HEK293T (cell line): Measurements from ENCODE around the gene CNPY3.
"Not testable (repeated sequence)": the region's sequence is repeated elsewhere in the genome, so short reads cannot be mapped to it uniquely, and the experiment has no call there.

Experiments used
- CTCF ChIA-PET: fragments of 350-600 bp; formaldehyde crosslinking; extraction: SDS; loops from one replicate; lab custom pipeline; 2021; ENCODE audit warnings: antibody characterized with exemption, inconsistent platforms; lab: Yijun Ruan, JAX
- POLR2A ChIA-PET: fragments of 350-600 bp; formaldehyde crosslinking; extraction: SDS; loops from one replicate; lab custom pipeline; 2020; ENCODE audit warnings: antibody characterized with exemption, inconsistent platforms; lab: Yijun Ruan, JAX
- DNase-seq: peaks from one replicate; pipeline ENCODE4 v3.0.0; 2012; ENCODE audit warnings: mixed read lengths; ENCODE audit errors: extremely low spot score
- ARNT ChIP-seq: fragments of 450-650 bp; IDR thresholded peaks from 2 replicates; pipeline ENCODE4 v1.6.1; 2017; ENCODE audit warnings: mild to moderate bottlenecking
- BHLHE40 ChIP-seq: fragments of 450-650 bp; IDR thresholded peaks from 2 replicates; pipeline ENCODE4 v1.6.1; 2016; ENCODE audit warnings: mild to moderate bottlenecking, moderate library complexity, borderline replicate concordance
- CTBP1 ChIP-seq: fragments of 450-650 bp; IDR thresholded peaks from 2 replicates; pipeline ENCODE4 v1.6.1; 2016; ENCODE audit warnings: borderline replicate concordance
- ELF4 ChIP-seq: fragments of 450-650 bp; IDR thresholded peaks from 2 replicates; pipeline ENCODE4 v1.6.1; 2017; ENCODE audit warnings: antibody characterized with exemption
- FOXA1 ChIP-seq: fragments of 450-650 bp; IDR thresholded peaks from 2 replicates; pipeline ENCODE4 v1.6.1; 2016; ENCODE audit warnings: mild to moderate bottlenecking
- FOXK2 ChIP-seq: fragments of 450-650 bp; IDR thresholded peaks from 2 replicates; pipeline ENCODE4 v1.6.1; 2016; ENCODE audit warnings: mild to moderate bottlenecking
- FOXM1 ChIP-seq: fragments of 450-650 bp; IDR thresholded peaks from 2 replicates; pipeline ENCODE4 v1.6.1; 2017; ENCODE audit warnings: mild to moderate bottlenecking, borderline replicate concordance
- HDGF ChIP-seq: fragments of 450-650 bp; IDR thresholded peaks from 2 replicates; pipeline ENCODE4 v1.6.1; 2017; ENCODE audit warnings: antibody characterized with exemption, borderline replicate concordance
- L3MBTL2 ChIP-seq: fragments of 450-650 bp; conservative IDR thresholded peaks from 2 replicates; pipeline ENCODE4 v1.6.1; 2016; ENCODE audit warnings: mild to moderate bottlenecking
- LEF1 ChIP-seq: fragments of 450-650 bp; IDR thresholded peaks from 2 replicates; pipeline ENCODE4 v1.6.1; 2017; ENCODE audit warnings: mild to moderate bottlenecking, borderline replicate concordance
- NFRKB ChIP-seq: fragments of 450-650 bp; IDR thresholded peaks from 2 replicates; pipeline ENCODE4 v1.6.1; 2016; ENCODE audit warnings: mild to moderate bottlenecking, moderate library complexity
- PKNOX1 ChIP-seq: fragments of 450-650 bp; IDR thresholded peaks from 2 replicates; pipeline ENCODE4 v1.6.1; 2016
- SP1 ChIP-seq: fragments of 450-650 bp; IDR thresholded peaks from 2 replicates; pipeline ENCODE4 v1.6.1; 2017
- SUZ12 ChIP-seq: fragments of 450-650 bp; IDR thresholded peaks from 2 replicates; pipeline ENCODE4 v1.6.1; 2016; ENCODE audit warnings: mild to moderate bottlenecking
- TARDBP ChIP-seq: fragments of 450-650 bp; IDR thresholded peaks from 2 replicates; pipeline ENCODE4 v1.6.1; 2016
- ZNF384 ChIP-seq: fragments of 450-650 bp; IDR thresholded peaks from 2 replicates; pipeline ENCODE4 v1.6.1; 2016

CNPY3 gene

DNA sequence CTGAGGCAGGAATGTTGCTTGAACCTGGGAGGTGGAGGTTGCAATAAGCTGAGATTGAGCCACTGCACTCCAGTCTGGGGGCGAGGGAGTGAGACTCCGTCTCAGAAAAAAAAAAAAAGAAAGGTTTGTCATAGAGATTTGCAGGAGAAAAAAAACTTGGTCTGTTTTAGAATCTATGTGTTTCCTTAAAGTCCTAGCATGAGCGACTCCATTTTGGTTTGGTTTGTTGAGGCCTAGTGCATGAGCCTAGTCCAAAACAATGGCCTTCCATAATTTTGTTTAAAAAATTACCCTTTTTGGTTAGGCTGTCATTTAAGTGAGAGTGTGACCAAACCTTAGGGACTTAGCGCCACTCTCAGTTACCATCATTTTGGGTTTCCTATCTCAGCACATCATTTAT lies 23.1 kb downstream of the CNPY3 start:
- ChIA-PET CTCF (interaction anchor here (1.1 kb wide), 1 partner anchor 12 kb away, joined by 3 read pairs; no protein-coding TSS in a partner anchor), POLR2A (no interaction called here)
- TF ChIP-seq SUZ12 (no peak), FOXA1 (no peak), BHLHE40 (no peak), L3MBTL2 (no peak)
- DNase-seq = no peak

DNA sequence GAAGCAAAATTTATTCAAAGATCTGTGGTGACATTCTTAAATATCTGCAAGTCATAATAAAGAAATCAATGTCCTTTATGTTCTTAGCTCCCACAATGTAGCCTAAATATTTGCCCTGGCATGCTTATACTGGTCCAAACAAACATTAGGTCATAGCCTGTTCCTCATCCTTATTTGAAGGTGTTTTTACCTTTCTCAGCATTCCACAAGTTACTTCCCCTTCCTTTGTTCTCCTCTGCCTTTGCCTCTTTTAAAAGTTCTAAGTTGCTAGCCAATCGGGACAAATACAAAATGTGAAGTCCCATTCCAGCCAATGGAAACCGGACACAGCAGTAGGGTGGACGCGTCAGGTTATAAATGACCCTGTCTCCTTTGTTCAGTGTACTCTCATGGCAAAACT lies 25.1 kb downstream of the CNPY3 start:
- DNase-seq, CTCF ChIA-PET, POLR2A ChIA-PET: not testable (repeated sequence)

- TF ChIP-seq L3MBTL2 (no peak), SUZ12 (no peak), HDGF (no peak), FOXK2 (no peak), TARDBP (no peak), LEF1 (no peak), ARNT (no peak), FOXA1 (no peak), SP1 (no peak), ELF4 (no peak), CTBP1 (no peak), BHLHE40 (no peak), ZNF384 (no peak), NFRKB (no peak), PKNOX1 (no peak)
- ChIA-PET CTCF (no interaction called here), POLR2A (interaction anchor here (1.2 to 1.4 kb wide), 2 partner anchors 22 to 25 kb away, joined by 4 to 8 read pairs; partner anchors contain the start of gene PPP2R5D)
- no peak for DNase-seq
Measured at GRCh38 chr6:42958125-42958524, 28.8 kb downstream of the CNPY3 start.

- DNase-seq = no peak
- TF ChIP-seq NFRKB (no peak), PKNOX1 (no peak), FOXK2 (no peak)
- ChIA-PET POLR2A (interaction anchor here (1.0 kb wide), 1 partner anchor 31 kb away, joined by 4 read pairs; the partner anchor contains the start of gene CNPY3), CTCF (no interaction called here)
Measured at GRCh38 chr6:42959917-42960242, 30.6 kb downstream of the CNPY3 start.

GRCh38 chr6:42960243-42961019 lies 31.2 kb downstream of the CNPY3 start, which contains the start of gene GNMT:
TSS of gene GNMT (plus strand) at chr6:42960754. CDS start at chr6:42960768, 14 bp downstream.
- no peak for DNase-seq
- ChIA-PET CTCF (interaction anchor here (0.5 to 0.6 kb wide), 2 partner anchors 494 to 962 kb away, joined by 3 read pairs; no protein-coding TSS in a partner anchor), POLR2A (interaction anchor here (1.0 to 1.6 kb wide), 2 partner anchors 18 to 31 kb away, joined by 4 to 6 read pairs; partner anchors contain the start of genes CNPY3 and PEX6)
- TF ChIP-seq TARDBP (no peak), SP1 (no peak), SUZ12 (no peak), LEF1 (no peak), FOXK2 (no peak)

DNA sequence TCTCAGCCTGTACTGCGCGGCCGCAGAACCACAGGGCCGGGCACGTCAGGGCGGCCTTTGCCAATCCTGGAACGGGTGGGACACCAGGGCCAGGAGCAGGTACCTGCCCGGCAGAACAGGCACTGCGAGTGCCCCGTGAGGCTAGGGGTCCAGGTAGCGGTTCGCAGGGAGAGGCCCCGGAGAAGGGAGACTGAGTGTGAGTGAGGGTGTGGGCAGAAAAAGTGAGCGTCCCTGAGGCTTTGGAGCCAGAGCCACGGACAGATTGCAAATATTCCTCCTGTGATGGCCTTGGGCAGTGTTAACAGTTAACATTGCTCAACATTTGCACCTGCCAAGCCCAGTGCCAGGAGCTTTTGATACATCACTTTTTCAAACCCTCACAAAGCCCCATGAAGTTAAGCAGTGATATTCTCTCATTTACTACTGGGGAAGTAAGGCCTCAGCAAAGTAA lies 31.8 kb downstream of the CNPY3 start:
- TF ChIP-seq SUZ12 = no peak
- no peak for TF ChIP-seq SP1
- no peak for TF ChIP-seq ARNT
- TF ChIP-seq FOXK2 = no peak
- TF ChIP-seq FOXA1 = no peak
- TF ChIP-seq LEF1 = no peak
- TF ChIP-seq FOXM1 = no peak
- TF ChIP-seq BHLHE40 = no peak
- no peak for TF ChIP-seq ZNF384
- no peak for TF ChIP-seq NFRKB
- no peak for TF ChIP-seq ELF4
- no peak for TF ChIP-seq L3MBTL2
- no peak for TF ChIP-seq PKNOX1
- no peak for TF ChIP-seq TARDBP
- TF ChIP-seq CTBP1 = no peak
- no peak for TF ChIP-seq HDGF
- ChIA-PET CTCF (interaction anchor here (0.5 to 0.6 kb wide), 2 partner anchors 493 to 961 kb away, joined by 3 read pairs; no protein-coding TSS in a partner anchor), POLR2A (interaction anchor here (1.6 kb wide), 1 partner anchor 18 kb away, joined by 6 read pairs; the partner anchor contains the start of gene PEX6)
- no peak for DNase-seq

DNA sequence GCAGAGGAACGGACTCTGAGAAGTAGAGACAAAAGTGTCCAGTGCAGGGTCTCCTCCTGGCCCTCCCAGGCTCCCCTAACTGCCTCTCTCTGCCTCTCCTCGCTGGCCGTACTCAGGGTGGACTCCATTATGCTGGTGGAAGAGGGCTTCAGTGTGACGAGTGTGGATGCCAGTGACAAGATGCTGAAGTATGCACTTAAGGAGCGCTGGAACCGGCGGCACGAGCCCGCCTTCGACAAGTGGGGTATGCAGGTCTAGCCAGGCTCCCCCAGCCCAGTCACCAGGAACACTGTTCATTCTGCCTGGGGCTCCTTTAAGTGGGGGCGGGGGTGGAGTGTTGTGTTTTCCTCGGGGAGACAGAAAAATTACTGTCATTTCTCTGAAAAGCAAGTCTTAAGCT lies 32.8 kb downstream of the CNPY3 start:
- POLR2A ChIA-PET = no interaction called here
- no peak for DNase-seq
- CTCF ChIA-PET = no interaction called here
- TF ChIP-seq CTBP1 (no peak), FOXM1 (no peak), ELF4 (no peak), SP1 (no peak), FOXK2 (no peak), ARNT (no peak), SUZ12 (no peak), HDGF (no peak), TARDBP (no peak), LEF1 (no peak), PKNOX1 (no peak), BHLHE40 (no peak), ZNF384 (no peak), FOXA1 (no peak), NFRKB (no peak), L3MBTL2 (no peak)
